GM19023 (cell line): ENCODE results near the gene WNT2B.

Source experiments
- ATAC-seq: cut with Tn5 transposase; IDR thresholded peaks from one replicate; pipeline ENCODE4 v1.9.1; 2021; ENCODE audit warnings: mild to moderate bottlenecking, moderate library complexity; ENCODE audit not compliant: unreplicated experiment

WNT2B gene

DNA sequence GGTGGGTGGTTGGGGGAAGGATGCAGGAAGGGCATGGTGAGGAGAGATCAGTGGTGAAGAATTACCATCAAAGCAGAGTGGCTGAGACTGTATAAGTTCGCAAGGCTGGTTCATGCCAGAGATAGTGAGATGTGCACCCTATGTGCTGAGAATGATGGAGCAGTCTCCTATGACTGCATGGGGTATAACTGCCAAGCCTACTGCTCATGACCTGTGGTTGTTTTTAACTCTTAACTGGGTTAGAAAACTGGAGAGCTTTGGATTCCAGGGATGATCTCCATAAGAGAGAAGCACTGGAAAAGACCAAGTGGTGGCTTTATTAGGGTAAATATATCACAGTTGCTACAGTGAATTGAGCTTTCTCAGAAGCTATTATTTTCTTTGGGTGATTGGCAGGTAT lies 16.2 kb downstream of the WNT2B start:
- no peak for ATAC-seq

DNA sequence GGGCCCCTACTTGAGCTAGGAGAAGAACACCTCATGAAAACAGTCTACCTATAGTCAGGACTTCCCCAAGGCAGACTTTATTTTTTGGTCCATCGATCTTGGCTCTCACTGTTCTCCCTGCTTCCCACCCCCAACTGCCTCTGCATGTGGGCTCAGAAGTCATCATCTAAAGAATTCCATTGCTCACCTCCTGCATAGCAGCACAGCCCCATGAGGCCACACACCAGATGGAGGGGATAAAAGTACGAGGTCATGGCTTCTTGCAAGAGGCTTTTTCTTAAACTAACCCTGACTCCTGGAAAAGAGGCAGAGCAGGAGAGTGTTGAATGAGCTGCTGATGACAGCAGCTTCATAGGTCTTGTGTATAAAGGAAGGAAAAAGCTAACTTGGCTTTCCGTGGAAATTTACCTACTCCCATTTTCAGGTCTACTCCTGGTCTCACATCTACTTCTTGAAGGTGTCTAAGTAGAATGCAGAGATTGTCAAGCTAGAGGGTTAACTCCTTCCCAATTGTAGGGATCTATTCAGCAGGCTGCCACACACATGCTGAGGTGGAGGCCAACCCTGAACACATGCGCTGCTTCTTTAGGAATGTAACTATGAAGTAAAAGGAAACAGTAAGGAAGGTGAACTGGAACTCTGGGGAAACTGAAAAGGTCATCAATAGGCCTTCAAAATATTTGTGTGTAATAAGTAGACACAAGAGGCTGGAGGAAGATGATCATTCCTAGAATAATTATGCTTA lies 18.7 kb downstream of the WNT2B start:
- ATAC-seq, result no peak

DNA sequence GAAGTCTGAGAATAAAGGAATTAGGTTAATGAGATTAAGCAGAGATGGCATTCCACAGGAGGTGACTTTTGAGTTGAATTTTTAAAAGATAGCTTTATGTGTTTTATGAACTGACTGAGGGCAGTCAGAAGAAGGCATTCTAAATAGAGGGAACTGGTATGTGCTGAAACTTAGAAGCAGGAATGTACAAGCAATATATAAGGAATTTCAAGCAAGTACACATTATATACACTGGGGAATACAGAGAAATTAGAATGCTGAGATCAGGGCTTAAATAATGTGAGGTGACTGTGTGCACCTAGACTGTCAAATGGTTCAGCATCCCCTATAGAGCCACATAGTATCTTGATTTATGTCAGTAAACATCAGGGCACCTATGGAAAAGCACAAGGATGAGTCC lies 19.3 kb downstream of the WNT2B start:
- ATAC-seq, result no peak

DNA sequence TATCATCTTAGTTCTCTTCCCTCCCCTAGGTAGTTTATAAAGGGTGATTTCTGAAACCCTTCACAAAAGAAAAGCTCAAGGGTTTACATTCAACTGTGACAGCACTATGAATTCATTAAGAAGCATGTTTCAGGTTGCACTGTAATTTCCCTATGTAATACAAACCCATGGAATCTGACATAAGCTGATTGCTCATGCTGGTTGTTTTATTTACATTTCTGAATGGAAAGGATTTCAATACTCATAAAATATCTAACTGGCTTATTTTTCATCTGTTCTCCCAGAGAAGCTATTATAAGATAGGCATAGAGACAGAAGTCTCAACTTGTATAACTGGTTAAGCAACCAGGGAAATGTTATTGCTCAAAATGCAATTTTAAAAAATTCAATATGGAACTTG lies 20.5 kb downstream of the WNT2B start:
- ATAC-seq, result no peak

DNA sequence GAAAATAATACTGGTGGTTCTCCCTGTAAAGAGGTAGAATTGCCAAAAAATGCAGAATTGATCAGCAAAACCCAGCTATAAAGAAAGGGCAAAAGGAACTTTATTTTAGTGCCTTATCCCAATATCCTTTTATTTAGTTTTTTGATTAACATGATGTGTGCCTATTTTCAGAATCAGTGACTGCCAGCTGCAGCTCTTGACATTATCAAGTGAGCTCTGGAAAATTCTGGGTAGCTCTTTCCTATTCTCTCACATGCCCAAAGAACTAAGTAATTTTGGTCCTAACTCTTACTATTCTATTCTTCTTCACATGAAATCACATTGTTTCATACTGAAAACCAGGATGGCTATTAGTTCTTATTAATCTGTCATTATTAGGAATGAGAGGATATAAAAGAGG lies 22.1 kb downstream of the WNT2B start:
- ATAC-seq, result no peak

DNA sequence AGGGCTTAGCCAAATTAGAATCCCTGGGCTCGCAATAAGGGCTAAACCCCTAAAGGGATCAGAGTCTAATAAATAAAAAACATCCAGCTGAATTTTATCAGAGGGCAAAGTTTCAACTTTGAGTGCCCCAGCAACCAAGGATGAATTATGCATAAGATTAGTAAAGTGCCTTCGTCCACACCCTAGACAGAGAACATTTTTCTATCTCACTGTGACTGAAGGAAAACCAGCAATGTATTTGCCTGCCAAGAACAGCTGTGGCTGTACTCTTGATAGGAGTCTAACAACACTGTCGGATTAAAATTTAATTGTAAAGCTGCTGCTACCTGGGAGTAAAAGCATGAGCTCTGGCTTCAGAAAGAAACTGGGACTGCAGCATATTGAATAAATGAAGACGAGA lies 23.3 kb downstream of the WNT2B start:
- no peak for ATAC-seq

DNA sequence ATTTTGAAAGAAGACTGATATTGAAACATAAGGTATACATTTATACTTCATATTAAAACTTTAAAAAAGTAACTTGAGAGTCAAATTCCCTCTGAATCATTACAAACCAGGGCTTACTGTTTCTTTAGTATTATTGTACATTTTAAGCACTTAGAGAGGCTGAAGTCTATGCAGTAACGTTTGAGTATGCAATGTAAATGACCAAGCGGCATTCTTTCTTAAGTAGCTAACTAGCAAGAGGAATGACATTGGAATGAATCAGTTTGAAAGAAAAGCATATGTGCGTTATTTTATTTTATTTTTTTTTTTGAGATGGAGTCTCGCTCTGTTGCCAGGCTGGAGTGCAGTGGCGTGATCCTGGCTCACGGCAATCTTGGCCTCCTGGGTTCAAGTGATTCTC lies 24.3 kb downstream of the WNT2B start:
- ATAC-seq, result no peak

DNA sequence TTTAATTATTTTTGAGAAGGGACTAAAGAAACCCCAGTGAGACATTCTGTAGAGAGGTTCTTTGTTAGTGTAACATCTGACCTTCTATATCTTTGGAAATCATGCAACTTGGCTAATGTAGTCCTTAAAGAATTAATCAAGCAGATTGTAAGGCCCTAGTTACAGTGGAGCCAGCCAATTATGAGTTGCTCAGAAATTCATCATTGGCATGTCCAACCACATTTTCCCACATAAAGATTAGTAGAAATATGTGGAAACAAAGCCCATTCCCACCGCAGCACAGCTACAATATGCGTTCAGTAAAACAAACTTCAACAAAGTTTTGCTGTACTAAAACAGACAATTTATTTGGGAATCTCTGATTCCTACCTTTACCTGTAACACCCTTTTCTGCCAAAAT lies 27.8 kb downstream of the WNT2B start:
- no peak for ATAC-seq

DNA sequence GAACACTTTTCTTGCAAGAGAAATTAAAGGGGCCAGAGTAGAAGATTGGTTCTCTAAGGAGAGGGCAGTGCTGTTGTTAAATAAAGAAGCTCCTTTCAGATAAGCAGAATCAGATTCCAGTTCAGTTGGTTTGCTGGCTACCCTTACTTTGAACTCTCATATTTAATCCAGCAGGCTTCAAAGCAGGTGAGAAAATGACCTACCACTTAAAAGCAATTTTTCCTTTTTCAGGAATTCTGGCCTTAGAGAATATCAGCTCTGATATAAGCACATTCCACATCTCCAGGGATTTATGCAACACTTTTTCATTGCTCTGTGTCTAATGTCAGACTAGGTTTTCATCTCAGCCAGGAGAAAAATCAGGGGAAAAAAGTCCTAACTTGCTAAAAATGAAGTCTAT lies 28.7 kb downstream of the WNT2B start:
- no peak for ATAC-seq

DNA sequence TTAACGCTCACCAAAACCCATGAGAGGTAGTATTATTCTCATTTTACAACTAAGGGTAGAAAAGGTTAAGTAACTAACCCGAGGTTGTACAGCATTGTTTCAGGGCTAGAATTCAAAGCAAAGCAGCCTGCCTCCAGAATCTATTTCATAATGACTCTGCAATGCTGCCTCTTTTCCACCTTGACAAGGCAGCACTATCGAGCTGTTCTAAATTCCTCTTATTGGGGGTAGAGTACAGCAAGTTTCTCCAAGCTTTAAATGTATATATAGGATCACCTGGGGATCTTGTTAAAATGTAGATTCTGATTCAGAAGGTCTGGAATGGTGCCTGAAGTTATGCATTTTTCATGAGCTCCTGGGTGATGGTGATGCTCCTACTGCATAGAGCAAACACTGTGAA lies 30.1 kb downstream of the WNT2B start:
- no peak for ATAC-seq

DNA sequence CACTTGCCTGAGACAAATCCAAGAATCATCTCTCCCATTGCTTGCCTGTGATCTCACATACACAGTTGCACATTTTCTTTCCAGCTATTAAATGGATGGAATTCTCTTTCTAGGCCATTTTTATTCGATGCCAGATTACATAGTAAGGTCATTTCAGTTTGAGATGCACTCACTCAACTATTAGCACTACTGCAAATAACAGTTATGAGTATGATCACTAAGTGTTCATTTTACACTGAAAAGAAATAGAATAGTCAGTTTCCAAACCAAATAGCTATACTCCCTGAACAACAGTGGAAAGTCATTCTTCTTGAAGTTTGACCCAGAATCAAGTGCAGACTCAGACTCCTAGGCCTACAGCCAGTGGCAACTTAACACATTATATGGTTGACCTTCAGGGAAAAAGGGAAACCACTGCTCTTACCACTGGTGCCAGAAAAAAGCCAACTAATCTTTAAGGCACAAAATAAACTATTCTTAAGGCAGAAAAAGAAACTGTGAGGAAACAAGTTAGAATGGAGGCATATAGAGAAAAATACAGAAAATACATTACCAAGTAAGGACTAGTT lies 31.5 kb downstream of the WNT2B start:
- no peak for ATAC-seq

DNA sequence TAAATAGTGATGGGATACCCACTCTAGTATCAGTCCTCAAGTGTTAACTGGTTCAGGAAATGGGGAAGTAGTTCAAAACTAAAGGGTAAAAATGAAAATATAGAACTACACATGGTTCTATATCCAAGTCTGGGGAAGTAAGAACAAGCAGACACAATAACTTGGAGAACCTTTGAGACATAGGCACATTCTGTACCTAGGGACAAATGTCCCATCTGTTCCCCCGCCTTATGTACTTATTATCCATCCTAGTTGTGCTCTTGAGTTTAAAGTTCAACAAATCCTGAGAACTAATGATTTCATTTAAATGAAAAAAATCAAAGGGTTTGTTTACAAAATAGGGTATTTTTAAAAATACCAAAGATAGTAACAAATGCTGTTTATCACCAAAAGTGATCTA lies 32.5 kb downstream of the WNT2B start:
- ATAC-seq, result no peak

DNA sequence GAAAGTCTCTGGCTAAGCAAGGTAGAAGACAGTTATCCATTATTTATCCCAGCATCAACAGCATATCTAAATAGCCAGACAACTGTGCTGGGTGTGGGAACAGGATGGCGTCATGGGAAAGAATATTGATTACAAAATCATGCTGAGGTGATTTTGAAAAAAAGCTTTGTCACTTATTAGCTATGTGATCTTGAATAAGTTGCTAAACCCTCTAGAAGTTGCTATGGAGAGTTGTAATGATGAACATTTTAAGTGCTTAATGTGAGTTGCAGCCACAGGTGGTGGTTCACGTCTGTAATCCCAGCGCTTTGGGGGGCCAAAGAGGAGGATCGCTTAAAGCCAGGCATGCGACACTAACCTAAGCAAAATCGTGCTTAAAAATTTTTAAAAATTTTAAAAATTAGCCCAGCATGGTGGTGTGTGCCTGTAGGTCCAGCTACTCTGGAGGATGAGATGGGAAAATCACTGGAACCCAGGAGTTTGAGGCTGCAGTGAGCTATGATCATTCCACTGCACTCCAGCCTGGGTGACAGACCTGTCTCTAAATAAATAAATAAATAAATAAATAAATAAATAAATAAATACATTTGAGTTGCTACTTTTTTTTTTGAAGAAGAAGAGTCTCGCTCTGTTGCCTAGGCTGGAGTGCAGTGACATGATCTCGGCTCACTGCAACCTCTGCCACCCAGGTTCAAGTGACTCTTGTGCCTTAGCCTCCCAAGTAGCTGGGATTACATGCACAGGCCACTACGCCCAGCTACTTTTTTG lies 33.6 kb downstream of the WNT2B start:
- no peak for ATAC-seq

DNA sequence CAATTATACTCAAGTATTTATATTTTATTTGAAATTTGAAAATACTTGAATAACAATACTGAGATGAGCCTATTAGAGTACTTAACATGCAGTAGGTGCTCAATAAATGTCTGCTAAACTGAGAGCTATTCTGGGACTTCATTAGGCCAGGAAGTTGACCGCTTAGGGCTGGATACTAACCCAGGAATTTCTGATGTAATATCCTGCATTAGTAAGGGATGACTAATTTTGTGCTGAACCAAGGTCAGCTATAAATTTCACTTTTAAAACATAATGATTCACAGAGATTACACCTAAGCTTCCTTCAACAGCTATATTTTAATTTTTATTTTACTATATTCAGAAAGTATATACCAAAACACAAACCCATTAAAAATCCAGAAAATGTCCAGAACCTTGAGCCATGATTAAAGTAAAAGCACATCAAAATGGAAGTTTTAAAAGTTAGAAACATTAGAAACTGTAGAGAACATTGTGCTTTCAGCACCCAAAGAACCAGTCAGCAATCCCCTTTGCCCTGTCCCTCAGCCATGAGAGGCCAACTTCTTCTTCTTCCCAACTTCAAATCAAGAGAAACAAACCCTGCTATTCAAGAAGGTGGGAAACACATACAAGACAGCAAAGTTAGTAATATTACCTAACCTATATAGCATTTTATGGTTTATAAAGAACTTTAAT lies 35.4 kb downstream of the WNT2B start:
- ATAC-seq, result no peak

DNA sequence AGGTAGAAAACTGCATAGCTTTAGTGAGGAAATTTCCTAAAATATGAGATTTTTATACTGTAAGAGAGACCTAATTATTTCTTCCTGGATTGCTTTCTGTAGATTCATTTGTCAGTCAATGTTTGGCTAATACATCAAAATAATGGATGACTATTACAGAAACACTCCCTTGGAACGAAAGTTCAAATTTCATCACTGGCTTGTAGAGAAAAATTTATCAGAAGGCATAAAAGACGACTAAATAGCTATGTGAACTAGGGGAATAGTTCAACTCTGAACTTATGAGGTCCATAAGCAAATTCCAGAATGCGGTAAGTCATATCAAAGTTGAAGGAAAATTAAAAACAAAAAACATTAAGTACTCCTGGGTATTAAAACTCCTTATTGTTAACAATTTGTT lies 36.0 kb downstream of the WNT2B start:
- no peak for ATAC-seq

DNA sequence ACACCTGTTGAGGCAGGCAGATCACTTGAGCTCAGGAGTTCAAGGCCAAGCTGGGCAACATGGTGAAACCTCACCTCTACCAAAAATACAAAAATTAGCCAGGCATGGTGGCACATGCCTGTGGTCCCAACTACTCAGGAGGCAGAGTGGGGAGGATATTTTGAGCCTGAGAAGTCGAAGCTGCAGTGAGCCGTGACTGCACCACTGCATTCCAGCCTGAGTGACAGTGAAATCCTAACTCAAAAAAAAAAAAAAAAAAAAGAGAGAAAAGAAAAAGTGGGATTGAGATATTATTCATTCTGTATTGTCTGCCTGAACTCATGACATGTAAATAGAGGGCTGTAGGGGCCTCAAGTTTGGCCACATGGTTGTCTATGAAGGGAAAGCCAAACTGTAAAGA lies 37.3 kb downstream of the WNT2B start:
- no peak for ATAC-seq

DNA sequence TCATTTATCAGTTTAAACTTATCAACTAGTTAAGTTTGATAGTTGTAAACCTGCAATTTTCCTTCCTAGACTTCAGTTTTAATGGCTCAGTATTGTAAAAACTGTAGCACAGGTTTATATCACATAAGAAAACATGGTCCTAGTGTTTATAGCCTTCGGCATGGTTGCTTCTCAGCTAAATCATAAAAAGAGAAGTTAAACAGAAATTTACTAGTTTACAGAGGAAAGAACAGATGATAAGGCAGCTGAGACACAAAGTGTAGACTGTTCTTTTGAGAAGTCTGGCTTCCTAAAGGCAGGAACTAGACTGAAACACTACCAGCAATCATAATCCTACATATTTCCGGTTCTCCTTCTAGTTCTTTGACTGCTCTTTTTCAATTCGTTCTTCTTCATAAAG lies 39.8 kb downstream of the WNT2B start:
- ATAC-seq, result no peak

DNA sequence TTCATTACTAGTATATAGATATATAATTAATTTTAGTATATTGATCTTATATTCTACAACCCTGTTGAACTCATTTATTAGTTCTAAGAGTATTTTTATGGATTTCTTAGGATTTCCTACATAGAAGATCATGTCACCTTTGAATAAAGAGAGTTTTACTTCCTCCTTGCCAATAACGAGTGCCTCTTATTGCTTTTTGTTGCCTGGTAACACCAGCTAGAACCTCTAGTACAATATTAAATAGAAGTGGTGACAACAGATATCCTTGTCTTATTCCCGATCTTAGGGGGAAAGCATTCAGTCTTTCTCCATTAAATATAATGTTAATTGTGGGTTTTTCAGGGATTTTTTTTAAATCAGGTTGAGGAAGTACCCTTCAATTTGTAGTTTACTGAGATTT lies 40.8 kb downstream of the WNT2B start:
- no peak for ATAC-seq

DNA sequence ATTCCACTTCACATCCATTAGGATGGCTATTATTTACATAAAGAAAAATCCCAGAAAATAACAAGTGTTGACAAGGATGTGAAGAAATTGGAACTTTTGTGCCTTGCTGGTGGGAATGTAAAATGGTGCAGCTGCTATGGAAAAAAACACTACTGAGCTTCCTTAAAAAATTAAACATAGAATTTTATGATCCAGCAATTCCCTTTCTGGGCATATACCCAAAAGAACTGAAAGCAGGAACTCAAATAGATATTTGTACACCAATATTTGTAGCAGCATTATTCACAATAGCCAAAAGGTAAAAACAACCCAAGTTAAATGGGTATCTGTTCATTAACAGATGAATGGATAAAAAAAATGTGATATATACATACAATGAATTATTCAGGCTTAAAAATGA lies 45.6 kb downstream of the WNT2B start:
- no peak for ATAC-seq

DNA sequence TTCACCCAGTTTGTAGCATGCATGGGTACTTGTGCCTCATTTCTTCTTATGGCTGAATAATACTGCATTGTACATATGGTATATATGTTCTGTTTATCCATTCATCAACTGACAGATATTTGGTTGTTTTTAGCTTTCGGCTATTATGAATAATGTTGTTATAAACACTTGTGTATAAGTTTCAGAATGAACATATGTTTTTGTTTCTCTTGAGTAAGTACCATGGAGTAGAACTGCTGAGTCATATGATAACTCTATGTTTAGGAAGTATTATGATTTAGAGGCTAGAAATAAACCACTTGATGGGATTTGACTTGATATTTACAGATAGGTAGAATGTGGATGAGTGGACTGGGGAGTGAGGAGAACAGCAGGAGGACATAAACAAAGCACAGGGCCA lies 48.6 kb downstream of the WNT2B start:
- no peak for ATAC-seq

DNA sequence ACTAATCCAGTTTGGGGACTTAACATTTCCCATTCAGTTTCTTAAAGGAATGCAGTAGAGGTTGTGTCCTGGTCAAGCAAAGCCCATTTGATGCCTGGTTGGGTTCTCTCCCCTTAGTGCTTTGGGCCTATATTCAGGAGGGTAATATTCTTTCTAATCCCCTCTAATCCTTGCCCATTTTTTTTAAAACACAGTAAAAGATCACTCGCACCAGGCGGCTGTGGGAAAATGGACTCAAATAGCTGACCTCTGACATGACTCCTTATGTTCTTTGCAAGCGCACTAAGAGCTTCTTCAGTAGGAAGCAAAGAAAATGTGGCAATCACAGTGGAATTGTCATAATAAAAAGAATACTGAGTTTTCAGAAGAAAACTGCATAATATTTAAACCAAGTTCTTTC lies 49.9 kb downstream of the WNT2B start:
- ATAC-seq, result no peak

DNA sequence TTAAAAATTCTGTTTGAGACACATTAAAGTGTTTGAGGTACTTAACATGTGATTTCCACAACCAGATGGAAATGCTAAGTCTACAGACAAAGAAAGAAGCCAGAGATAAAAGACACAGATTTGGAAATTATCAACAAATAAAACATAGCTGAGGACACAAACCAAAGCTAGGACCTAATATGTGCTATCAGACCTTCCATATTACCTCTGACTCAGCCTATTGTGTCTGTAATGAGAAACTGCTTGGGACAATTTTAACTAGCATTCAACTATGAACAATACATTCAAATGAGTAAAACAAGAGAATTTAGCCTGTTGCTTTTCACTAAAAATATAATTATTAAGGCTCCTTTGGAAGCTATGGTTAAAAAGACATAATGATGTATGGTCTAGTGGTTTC lies 54.6 kb downstream of the WNT2B start:
- ATAC-seq, result no peak
